SJCRH30 (cell line): ENCODE measurements around the gene NPAS3. TPM values are rescaled to one million over a fixed set of nuclear protein-coding genes. Genes with fewer than 3 reads are reported as not detected.

ENCODE experiments used
- DNase-seq, 2 experiments: peaks; one replicate each; pipeline ENCODE4 v3.0.0-alpha.2; 2015 to 2020
- H3K27ac ChIP-seq: fragments of 250-450 bp; sonication (Bioruptor Pico); 2 replicates; pipeline ENCODE4 v1.5.1; 2020; ENCODE audit warnings: mild to moderate bottlenecking, moderate library complexity
- H3K27me3 ChIP-seq: fragments of 250-450 bp; sonication (Bioruptor Pico); 2 replicates; pipeline ENCODE4 v1.5.1; 2020; ENCODE audit warnings: mild to moderate bottlenecking, moderate library complexity
- H3K36me3 ChIP-seq: fragments of 250-450 bp; sonication (Bioruptor Pico); 2 replicates; pipeline ENCODE4 v1.5.1; 2020; ENCODE audit warnings: mild to moderate bottlenecking, moderate library complexity
- H3K4me1 ChIP-seq: fragments of 250-450 bp; sonication (Bioruptor Pico); 2 replicates; pipeline ENCODE4 v1.5.1; 2020; ENCODE audit warnings: mild to moderate bottlenecking, moderate library complexity
- H3K4me3 ChIP-seq: fragments of 250-450 bp; sonication (Bioruptor Pico); 2 replicates; pipeline ENCODE4 v1.5.1; 2020; ENCODE audit warnings: mild to moderate bottlenecking, moderate library complexity
- H3K9me3 ChIP-seq: fragments of 250-450 bp; sonication (Bioruptor Pico); replicated peaks from 2 replicates; pipeline ENCODE4 v1.5.1; 2020; ENCODE audit warnings: mild to moderate bottlenecking, moderate library complexity
- total RNA-seq: library from RNA; depleted of rRNA; stranded (reverse); fragments of >200 nt; shearing (Covaris generic); gene quantifications from 2 replicates; pipeline ENCODE4 v1.2.3, GENCODE V29; 2014

The NPAS3 gene
- total RNA-seq, 1 experiment from 2014 or later = 1.8 TPM

- Histone ChIP-seq H3K9me3 (no peaks in the 10 kb centered on the region), H3K4me3 (no peak overlapping the region), H3K4me1 (no peaks in the 10 kb centered on the region), H3K27ac (no peak overlapping the region), H3K36me3 (no peaks in the 10 kb centered on the region), H3K27me3 (no peaks in the 10 kb centered on the region)
- DNase-seq = no peak
Observed at GRCh38 chr14:33642691-33643244, 704.1 kb downstream of the NPAS3 start.

GRCh38 chr14:33643426-33644181, 704.9 kb downstream of the NPAS3 start:
- no peaks in the 10 kb centered on the region for H3K36me3 ChIP-seq
- no peaks in the 10 kb centered on the region for H3K4me1 ChIP-seq
- peak in 1 of 2 experiments; percentile 22 for DNase-seq
- no peak overlapping the region for H3K27ac ChIP-seq
- H3K4me3 ChIP-seq = no peak overlapping the region
- H3K9me3 ChIP-seq = no peaks in the 10 kb centered on the region
- H3K27me3 ChIP-seq = no peaks in the 10 kb centered on the region

- H3K4me3 ChIP-seq = no peak overlapping the region
- no peak overlapping the region for H3K27ac ChIP-seq
- H3K36me3 ChIP-seq = no peaks in the 10 kb centered on the region
- H3K4me1 ChIP-seq = no peaks in the 10 kb centered on the region
- peak in 1 of 2 experiments; percentile 26 for DNase-seq
- no peaks in the 10 kb centered on the region for H3K9me3 ChIP-seq
- H3K27me3 ChIP-seq = no peaks in the 10 kb centered on the region
Observed at GRCh38 chr14:33646692-33647260, 708.1 kb downstream of the NPAS3 start.

- Histone ChIP-seq H3K27ac (no peak overlapping the region), H3K4me3 (no peak overlapping the region), H3K4me1 (no peaks in the 10 kb centered on the region), H3K36me3 (no peaks in the 10 kb centered on the region), H3K27me3 (no peaks in the 10 kb centered on the region), H3K9me3 (no peaks in the 10 kb centered on the region)
- DNase-seq = no peak
Observed at GRCh38 chr14:33647385-33647786, 708.7 kb downstream of the NPAS3 start.

GRCh38 chr14:33650430-33650829, 711.8 kb downstream of the NPAS3 start:
- DNase-seq = no peak
- Histone ChIP-seq H3K27me3 (no peaks in the 10 kb centered on the region), H3K4me1 (no peaks in the 10 kb centered on the region), H3K9me3 (no peaks in the 10 kb centered on the region), H3K36me3 (no peaks in the 10 kb centered on the region), H3K4me3 (no peak overlapping the region), H3K27ac (no peak overlapping the region)

- Histone ChIP-seq H3K4me1 (no peaks in the 10 kb centered on the region), H3K36me3 (no peaks in the 10 kb centered on the region), H3K27ac (no peak overlapping the region), H3K9me3 (no peaks in the 10 kb centered on the region), H3K27me3 (no peaks in the 10 kb centered on the region), H3K4me3 (no peak overlapping the region)
- no peak for DNase-seq
Observed at GRCh38 chr14:33652566-33653307, 714.1 kb downstream of the NPAS3 start.

- H3K4me1 ChIP-seq = no peaks in the 10 kb centered on the region
- H3K27me3 ChIP-seq = no peaks in the 10 kb centered on the region
- H3K36me3 ChIP-seq = no peaks in the 10 kb centered on the region
- H3K9me3 ChIP-seq = no peaks in the 10 kb centered on the region
- H3K27ac ChIP-seq = no peak overlapping the region
- DNase-seq = no peak
- H3K4me3 ChIP-seq = no peak overlapping the region
Observed at GRCh38 chr14:33653308-33653695, 714.6 kb downstream of the NPAS3 start.

GRCh38 chr14:33655421-33655820, 716.7 kb downstream of the NPAS3 start:
- Histone ChIP-seq H3K4me3 (no peak overlapping the region), H3K27me3 (no peaks in the 10 kb centered on the region), H3K36me3 (no peaks in the 10 kb centered on the region), H3K4me1 (no peaks in the 10 kb centered on the region), H3K27ac (no peak overlapping the region), H3K9me3 (no peaks in the 10 kb centered on the region)
- no peak for DNase-seq

GRCh38 chr14:33657476-33657875, 718.8 kb downstream of the NPAS3 start:
- no peak for DNase-seq

GRCh38 chr14:33660248-33660647, 721.6 kb downstream of the NPAS3 start:
- no peaks in the 10 kb centered on the region for H3K4me1 ChIP-seq
- H3K4me3 ChIP-seq = no peak overlapping the region
- H3K9me3 ChIP-seq = no peaks in the 10 kb centered on the region
- DNase-seq = no peak
- H3K27me3 ChIP-seq = no peaks in the 10 kb centered on the region
- H3K27ac ChIP-seq = no peak overlapping the region
- H3K36me3 ChIP-seq = no peaks in the 10 kb centered on the region

More at GRCh38 chr14:33657476-33657875, 718.8 kb downstream of the NPAS3 start:
- Histone ChIP-seq H3K36me3 (no peaks in the 10 kb centered on the region), H3K27ac (no peak overlapping the region), H3K27me3 (no peaks in the 10 kb centered on the region), H3K4me3 (no peak overlapping the region), H3K4me1 (no peaks in the 10 kb centered on the region), H3K9me3 (no peaks in the 10 kb centered on the region)

GRCh38 chr14:33661101-33661500, 722.4 kb downstream of the NPAS3 start:
- H3K36me3 ChIP-seq = no peaks in the 10 kb centered on the region
- DNase-seq = no peak
- H3K27me3 ChIP-seq = no peaks in the 10 kb centered on the region
- H3K4me1 ChIP-seq = no peaks in the 10 kb centered on the region
- H3K9me3 ChIP-seq = no peaks in the 10 kb centered on the region
- H3K27ac ChIP-seq = no peak overlapping the region
- no peak overlapping the region for H3K4me3 ChIP-seq

- DNase-seq = no peak
- Histone ChIP-seq H3K27ac (no peak overlapping the region), H3K27me3 (no peaks in the 10 kb centered on the region)
Observed at GRCh38 chr14:33668066-33668465, 729.4 kb downstream of the NPAS3 start.

GRCh38 chr14:33669111-33669510, 730.4 kb downstream of the NPAS3 start:
- Histone ChIP-seq H3K4me1 (no peaks in the 10 kb centered on the region), H3K27ac (no peak overlapping the region), H3K9me3 (no peaks in the 10 kb centered on the region), H3K27me3 (no peaks in the 10 kb centered on the region), H3K4me3 (no peak overlapping the region), H3K36me3 (no peaks in the 10 kb centered on the region)
- no peak for DNase-seq

More at GRCh38 chr14:33668066-33668465, 729.4 kb downstream of the NPAS3 start:
- Histone ChIP-seq H3K4me3 (no peak overlapping the region), H3K9me3 (no peaks in the 10 kb centered on the region), H3K4me1 (no peaks in the 10 kb centered on the region), H3K36me3 (no peaks in the 10 kb centered on the region)

GRCh38 chr14:33670235-33670634, 731.6 kb downstream of the NPAS3 start:
- Histone ChIP-seq H3K27me3 (no peaks in the 10 kb centered on the region), H3K4me3 (no peak overlapping the region), H3K9me3 (no peaks in the 10 kb centered on the region), H3K27ac (no peak overlapping the region), H3K4me1 (peaks cover 2% of the 10 kb centered on the region), H3K36me3 (no peaks in the 10 kb centered on the region)
- no peak for DNase-seq

GRCh38 chr14:33671556-33671955, 732.9 kb downstream of the NPAS3 start:
- no peak for DNase-seq
- Histone ChIP-seq H3K4me1 (peaks cover 11% of the 10 kb centered on the region), H3K4me3 (no peak overlapping the region), H3K9me3 (no peaks in the 10 kb centered on the region), H3K36me3 (no peaks in the 10 kb centered on the region), H3K27me3 (no peaks in the 10 kb centered on the region), H3K27ac (no peak overlapping the region)
